ENCODE measurements around the gene HIVEP1.
"Not testable (repeated sequence)": the region's sequence is repeated elsewhere in the genome, so short reads cannot be mapped to it uniquely, and the experiment has no call there.

HIVEP1 gene

GRCh38 chr6:12125396-12125795 lies 113.3 kb downstream of the HIVEP1 start:
- DNase-seq: no peak

GRCh38 chr6:12126051-12126450 lies 113.9 kb downstream of the HIVEP1 start:
- DNase-seq: no peak

GRCh38 chr6:12129523-12129922 lies 117.4 kb downstream of the HIVEP1 start:
- no peak for DNase-seq

- peak in 1 of 2 experiments; percentile 11 for DNase-seq
Observed at GRCh38 chr6:12132351-12133222, 120.5 kb downstream of the HIVEP1 start.

- DNase-seq: no peak
Observed at GRCh38 chr6:12134581-12134980, 122.5 kb downstream of the HIVEP1 start.

- no peak for DNase-seq
Observed at GRCh38 chr6:12134991-12135390, 122.9 kb downstream of the HIVEP1 start.

GRCh38 chr6:12136905-12137304 lies 124.8 kb downstream of the HIVEP1 start:
- DNase-seq: no peak

- DNase-seq: peak; percentile 45 to 49
Observed at GRCh38 chr6:12137480-12137879, 125.4 kb downstream of the HIVEP1 start.

- no peak for DNase-seq
Observed at GRCh38 chr6:12138381-12138780, 126.3 kb downstream of the HIVEP1 start.

GRCh38 chr6:12138936-12139335 lies 126.8 kb downstream of the HIVEP1 start:
- DNase-seq: no peak

- DNase-seq: no peak
Observed at GRCh38 chr6:12147557-12148316, 135.6 kb downstream of the HIVEP1 start.

GRCh38 chr6:12148317-12148801 lies 136.2 kb downstream of the HIVEP1 start:
- no peak for DNase-seq

- DNase-seq: no peak
Observed at GRCh38 chr6:12148841-12149240, 136.7 kb downstream of the HIVEP1 start.

- DNase-seq: no peak
Observed at GRCh38 chr6:12149944-12150510, 137.9 kb downstream of the HIVEP1 start.

GRCh38 chr6:12150812-12151432 lies 138.8 kb downstream of the HIVEP1 start:
- peak; percentile 18 to 36 for DNase-seq

- no peak for DNase-seq
Observed at GRCh38 chr6:12151433-12151820, 139.3 kb downstream of the HIVEP1 start.

- DNase-seq: no peak
Observed at GRCh38 chr6:12152023-12152970, 140.2 kb downstream of the HIVEP1 start.

GRCh38 chr6:12155769-12156168 lies 143.7 kb downstream of the HIVEP1 start:
- DNase-seq: not testable (repeated sequence)

GRCh38 chr6:12158686-12159415 lies 146.7 kb downstream of the HIVEP1 start:
- no peak for DNase-seq

- DNase-seq: no peak
Observed at GRCh38 chr6:12160326-12160725, 148.2 kb downstream of the HIVEP1 start.

GRCh38 chr6:12162213-12162612 lies 150.1 kb downstream of the HIVEP1 start:
- DNase-seq: no peak
